ENCODE data around the gene TTC14.

Gene TTC14

DNA sequence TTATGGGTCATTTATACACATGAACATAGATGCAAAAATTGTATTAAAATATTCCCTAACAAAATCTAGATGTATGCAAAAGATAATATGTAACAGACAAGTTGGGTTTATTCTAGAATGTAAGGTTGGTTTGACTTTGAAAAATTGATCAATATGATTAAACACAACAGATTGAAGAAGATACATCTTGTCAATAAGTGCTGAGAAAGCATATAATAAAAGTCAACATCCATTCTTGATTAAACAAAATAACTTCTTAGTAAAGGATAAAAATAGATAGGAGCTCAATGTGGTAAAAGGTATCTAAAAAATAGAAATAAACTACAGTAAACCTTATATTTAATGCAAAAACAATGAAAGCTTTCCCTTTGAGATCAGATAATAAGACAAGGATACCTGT lies 39.0 kb downstream of the TTC14 start:
- no peak for DNase-seq

DNA sequence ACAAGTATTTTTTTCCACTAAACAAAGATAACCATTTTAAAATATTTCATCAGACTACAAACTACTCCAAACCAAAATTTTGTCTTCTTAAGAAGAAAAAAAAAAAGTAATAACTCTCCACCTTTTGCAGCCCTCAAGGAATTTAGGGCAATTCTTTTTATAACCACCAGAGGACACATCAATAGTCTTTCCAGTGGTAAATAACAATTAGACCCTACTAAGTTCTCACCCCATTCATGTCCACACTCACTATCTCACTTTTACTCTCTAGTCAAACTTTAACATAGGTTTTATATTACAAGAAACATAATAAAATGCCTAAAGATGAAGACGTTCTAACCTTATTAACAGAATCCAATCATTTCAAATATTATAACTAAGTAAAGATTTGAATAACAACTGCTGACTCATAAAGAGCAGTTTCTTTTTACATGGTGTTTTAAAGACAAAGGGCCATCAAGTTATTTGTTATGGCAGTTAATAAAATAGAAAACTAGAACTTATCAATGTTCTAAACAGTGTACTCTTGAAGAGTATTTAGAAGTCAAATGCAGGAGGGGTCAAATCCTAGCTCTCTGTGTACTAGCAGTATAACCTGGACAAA lies 44.3 kb downstream of the TTC14 start:
- DNase-seq: no peak

DNA sequence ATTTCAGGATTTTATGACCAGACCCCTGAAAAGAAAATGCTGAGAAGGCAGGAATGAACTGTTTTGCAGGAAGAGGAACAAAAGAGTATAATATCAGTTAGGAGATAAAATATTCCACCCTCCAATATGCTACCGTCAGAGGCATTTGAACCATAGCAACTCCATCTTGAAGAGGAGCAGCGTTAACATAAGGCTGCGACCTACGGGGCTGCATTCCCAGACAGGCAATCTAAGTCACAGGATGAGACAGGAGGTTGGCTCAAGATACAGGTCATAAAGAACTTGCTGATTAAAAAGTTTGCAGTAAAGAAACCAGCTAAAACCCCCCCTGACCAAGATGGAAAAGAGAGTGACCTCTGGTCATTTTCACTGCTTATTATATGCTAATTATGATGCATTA lies 54.4 kb downstream of the TTC14 start:
- DNase-seq: no peak

DNA sequence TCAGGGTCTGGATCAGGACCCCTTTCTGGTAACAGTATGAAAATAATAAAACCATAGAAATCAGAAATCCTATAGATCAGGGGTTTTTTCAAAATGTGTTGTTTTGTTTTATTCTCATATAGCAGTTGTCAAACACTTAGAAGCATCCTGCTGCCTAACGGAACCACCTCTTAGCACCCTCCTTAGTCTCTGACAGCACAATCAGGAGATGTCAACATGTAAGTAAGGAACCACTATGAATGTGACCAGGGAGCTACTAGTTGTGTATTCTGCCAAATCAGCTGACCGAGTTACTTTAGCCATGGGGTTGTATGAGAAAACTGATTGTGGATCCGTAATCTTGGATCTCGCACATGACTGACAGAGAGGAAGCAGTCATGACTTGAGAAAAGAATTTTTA lies 55.1 kb downstream of the TTC14 start:
- DNase-seq: no peak

Measured in activated effector memory CD4-positive, alpha-beta T cell treated with Interleukin-2 at 50 U/mL for 16 hours (primary cell).